PC-3 (cell line): ENCODE results near the gene TMEM143.

ENCODE experiments used
- CTCF ChIP-seq: fragments of 300-600 bp; sonication (generic); conservative IDR thresholded peaks from 2 replicates; pipeline ENCODE4 v1.5.1; 2017; ENCODE audit warnings: antibody characterized with exemption, low read depth, mild to moderate bottlenecking, low read length
- EZH2 ChIP-seq: fragments of 300-600 bp; sonication (generic); IDR thresholded peaks from one replicate; pipeline ENCODE4 v1.6.1; 2017; ENCODE audit warnings: antibody characterized with exemption, mild to moderate bottlenecking, low read length; ENCODE audit not compliant: unreplicated experiment
- EZH2phosphoT487 ChIP-seq: fragments of 300-600 bp; sonication (generic); IDR thresholded peaks from 2 replicates; pipeline ENCODE4 v1.6.1; 2018; ENCODE audit warnings: mild to moderate bottlenecking, antibody characterized with exemption, low read length, borderline replicate concordance

- TF ChIP-seq CTCF (no peak), EZH2 (no peak), EZH2phosphoT487 (no peak)
Observed at GRCh38 chr19:48395499-48395898, 31.8 kb upstream of the TMEM143 start.
